PFSK-1 (cell line): ENCODE data around the gene PSRC1.

Source experiments
- FOXP2 ChIP-seq: optimal IDR thresholded peaks from 2 replicates; pipeline ENCODE3; 2011; ENCODE audit warnings: borderline replicate concordance, control low read depth, inconsistent platforms; ENCODE audit not compliant: insufficient read depth; ENCODE audit errors: extremely low read length, extremely low read depth
- POLR2AphosphoS5 ChIP-seq: IDR thresholded peaks from 2 replicates; pipeline ENCODE4 v1.6.1; 2012; ENCODE audit warnings: low read depth, mild to moderate bottlenecking, control low read depth, low read length, moderate library complexity
- SIN3A ChIP-seq: IDR thresholded peaks from 2 replicates; pipeline ENCODE4 v1.6.1; 2012; ENCODE audit warnings: mild to moderate bottlenecking, low read length, moderate library complexity, borderline replicate concordance; ENCODE audit not compliant: insufficient read depth
- TAF1 ChIP-seq: IDR thresholded peaks from 2 replicates; pipeline ENCODE4 v1.6.1; 2012; ENCODE audit warnings: low read length, control low read depth, borderline replicate concordance; ENCODE audit not compliant: insufficient read depth
- TF ChIP-seq, protein P1 (sequence below), 2 experiments: IDR thresholded peaks; 2 replicates each; pipeline versions ENCODE4 v1.6.1 to v1.8.0; 2011 to 2012; ENCODE audit warnings: low read depth in 2 of 2, low read length in 2 of 2, control low read depth in 1 of 2, inconsistent platforms in 1 of 2, mild to moderate bottlenecking in 1 of 2, moderate library complexity in 1 of 2; ENCODE audit not compliant: insufficient read depth in 1 of 2

PSRC1 gene

DNA sequence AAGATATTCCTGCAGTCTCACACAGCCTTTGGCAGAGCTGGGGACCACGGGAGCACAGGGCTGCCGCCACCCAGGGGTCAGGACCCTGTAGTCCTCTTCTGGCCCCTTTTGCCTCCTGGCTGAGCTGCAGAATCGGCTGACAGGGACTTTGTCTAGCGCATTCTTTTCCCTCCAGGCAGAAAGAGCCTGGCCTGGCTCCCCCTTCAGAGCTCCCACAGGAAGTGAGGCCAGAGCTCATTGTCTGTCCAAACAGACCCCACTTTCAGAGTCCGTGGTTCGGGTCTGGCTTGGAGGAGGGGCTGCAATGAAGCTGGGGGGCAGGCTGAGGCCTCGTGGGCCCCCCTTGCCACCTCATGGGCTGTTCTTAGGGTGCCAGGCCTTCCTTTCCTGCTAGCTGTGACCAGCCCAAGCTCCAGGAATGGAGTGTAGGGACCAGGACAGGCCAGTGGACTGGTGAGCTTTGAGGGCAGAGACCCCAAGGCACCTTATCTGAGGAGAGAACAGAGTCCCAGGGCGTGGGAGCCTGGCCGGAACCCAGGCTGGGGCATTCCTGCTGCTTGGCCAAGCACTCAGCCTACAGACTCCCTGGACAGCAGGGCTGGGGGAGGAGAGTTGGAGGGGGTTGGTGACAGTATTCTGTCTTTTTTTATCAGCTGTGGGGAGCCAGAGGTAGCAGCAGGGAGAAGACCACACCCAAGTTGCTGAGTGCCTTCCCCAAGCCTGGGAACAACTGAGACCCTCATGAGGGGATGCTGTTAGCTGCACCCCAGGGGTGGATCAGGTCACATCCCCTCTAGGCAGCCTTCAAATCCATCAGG is 28.9 kb downstream of the PSRC1 start:
- TF ChIP-seq, protein P1, sequence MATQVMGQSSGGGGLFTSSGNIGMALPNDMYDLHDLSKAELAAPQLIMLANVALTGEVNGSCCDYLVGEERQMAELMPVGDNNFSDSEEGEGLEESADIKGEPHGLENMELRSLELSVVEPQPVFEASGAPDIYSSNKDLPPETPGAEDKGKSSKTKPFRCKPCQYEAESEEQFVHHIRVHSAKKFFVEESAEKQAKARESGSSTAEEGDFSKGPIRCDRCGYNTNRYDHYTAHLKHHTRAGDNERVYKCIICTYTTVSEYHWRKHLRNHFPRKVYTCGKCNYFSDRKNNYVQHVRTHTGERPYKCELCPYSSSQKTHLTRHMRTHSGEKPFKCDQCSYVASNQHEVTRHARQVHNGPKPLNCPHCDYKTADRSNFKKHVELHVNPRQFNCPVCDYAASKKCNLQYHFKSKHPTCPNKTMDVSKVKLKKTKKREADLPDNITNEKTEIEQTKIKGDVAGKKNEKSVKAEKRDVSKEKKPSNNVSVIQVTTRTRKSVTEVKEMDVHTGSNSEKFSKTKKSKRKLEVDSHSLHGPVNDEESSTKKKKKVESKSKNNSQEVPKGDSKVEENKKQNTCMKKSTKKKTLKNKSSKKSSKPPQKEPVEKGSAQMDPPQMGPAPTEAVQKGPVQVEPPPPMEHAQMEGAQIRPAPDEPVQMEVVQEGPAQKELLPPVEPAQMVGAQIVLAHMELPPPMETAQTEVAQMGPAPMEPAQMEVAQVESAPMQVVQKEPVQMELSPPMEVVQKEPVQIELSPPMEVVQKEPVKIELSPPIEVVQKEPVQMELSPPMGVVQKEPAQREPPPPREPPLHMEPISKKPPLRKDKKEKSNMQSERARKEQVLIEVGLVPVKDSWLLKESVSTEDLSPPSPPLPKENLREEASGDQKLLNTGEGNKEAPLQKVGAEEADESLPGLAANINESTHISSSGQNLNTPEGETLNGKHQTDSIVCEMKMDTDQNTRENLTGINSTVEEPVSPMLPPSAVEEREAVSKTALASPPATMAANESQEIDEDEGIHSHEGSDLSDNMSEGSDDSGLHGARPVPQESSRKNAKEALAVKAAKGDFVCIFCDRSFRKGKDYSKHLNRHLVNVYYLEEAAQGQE (IDR thresholded peaks at IDR 0.05; ENCODE audit: insufficient read depth in 1 of 2, low read depth in 2 of 2, low read length in 2 of 2): no peak
- TF ChIP-seq SIN3A (no peak), TAF1 (no peak), POLR2AphosphoS5 (no peak), FOXP2 (no peak)

DNA sequence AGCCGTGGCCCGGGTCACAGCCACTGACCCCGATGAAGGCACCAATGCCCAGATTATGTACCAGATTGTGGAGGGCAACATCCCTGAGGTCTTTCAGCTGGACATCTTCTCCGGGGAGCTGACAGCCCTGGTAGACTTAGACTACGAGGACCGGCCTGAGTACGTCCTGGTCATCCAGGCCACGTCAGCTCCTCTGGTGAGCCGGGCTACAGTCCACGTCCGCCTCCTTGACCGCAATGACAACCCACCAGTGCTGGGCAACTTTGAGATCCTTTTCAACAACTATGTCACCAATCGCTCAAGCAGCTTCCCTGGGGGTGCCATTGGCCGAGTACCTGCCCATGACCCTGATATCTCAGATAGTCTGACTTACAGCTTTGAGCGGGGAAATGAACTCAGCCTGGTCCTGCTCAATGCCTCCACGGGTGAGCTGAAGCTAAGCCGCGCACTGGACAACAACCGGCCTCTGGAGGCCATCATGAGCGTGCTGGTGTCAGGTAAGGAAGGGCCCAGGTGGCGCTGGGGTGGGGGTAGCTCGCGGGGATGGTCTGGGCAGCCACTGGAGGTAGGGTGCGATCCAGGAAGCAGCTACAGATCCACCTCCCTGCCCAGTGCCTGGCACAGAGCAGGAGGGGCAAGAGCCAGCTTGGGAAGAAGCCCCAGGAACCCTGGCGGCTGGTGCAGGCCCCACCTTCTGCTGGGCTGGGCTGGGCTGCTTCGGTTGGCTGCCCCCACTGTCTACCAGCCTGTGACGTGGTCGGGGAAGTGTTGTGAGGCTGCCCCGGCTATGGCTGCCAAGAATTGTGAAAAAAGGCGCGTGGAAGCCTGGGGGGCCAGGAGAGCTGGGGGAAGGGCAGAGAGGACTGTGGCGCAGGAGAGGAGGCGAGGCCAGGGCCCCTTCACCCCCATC is 29.8 kb downstream of the PSRC1 start:
- TF ChIP-seq SIN3A (no peak), POLR2AphosphoS5 (no peak), FOXP2 (peak; percentile 14), TAF1 (no peak)
- TF ChIP-seq, protein P1 (IDR thresholded peaks at IDR 0.05; ENCODE audit: insufficient read depth in 1 of 2, low read depth in 2 of 2, low read length in 2 of 2): no peak

DNA sequence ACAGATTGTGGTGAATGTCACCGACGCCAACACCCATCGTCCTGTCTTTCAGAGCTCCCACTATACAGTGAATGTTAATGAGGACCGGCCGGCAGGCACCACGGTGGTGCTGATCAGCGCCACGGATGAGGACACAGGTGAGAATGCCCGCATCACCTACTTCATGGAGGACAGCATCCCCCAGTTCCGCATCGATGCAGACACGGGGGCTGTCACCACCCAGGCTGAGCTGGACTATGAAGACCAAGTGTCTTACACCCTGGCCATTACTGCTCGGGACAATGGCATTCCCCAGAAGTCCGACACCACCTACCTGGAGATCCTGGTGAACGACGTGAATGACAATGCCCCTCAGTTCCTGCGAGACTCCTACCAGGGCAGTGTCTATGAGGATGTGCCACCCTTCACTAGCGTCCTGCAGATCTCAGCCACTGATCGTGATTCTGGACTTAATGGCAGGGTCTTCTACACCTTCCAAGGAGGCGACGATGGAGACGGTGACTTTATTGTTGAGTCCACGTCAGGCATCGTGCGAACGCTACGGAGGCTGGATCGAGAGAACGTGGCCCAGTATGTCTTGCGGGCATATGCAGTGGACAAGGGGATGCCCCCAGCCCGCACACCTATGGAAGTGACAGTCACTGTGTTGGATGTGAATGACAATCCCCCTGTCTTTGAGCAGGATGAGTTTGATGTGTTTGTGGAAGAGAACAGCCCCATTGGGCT is 30.6 kb downstream of the PSRC1 start:
- TF ChIP-seq POLR2AphosphoS5 (no peak), TAF1 (no peak), FOXP2 (no peak), SIN3A (no peak)
- TF ChIP-seq, protein P1 (IDR thresholded peaks at IDR 0.05; ENCODE audit: insufficient read depth in 1 of 2, low read depth in 2 of 2, low read length in 2 of 2): no peak

DNA sequence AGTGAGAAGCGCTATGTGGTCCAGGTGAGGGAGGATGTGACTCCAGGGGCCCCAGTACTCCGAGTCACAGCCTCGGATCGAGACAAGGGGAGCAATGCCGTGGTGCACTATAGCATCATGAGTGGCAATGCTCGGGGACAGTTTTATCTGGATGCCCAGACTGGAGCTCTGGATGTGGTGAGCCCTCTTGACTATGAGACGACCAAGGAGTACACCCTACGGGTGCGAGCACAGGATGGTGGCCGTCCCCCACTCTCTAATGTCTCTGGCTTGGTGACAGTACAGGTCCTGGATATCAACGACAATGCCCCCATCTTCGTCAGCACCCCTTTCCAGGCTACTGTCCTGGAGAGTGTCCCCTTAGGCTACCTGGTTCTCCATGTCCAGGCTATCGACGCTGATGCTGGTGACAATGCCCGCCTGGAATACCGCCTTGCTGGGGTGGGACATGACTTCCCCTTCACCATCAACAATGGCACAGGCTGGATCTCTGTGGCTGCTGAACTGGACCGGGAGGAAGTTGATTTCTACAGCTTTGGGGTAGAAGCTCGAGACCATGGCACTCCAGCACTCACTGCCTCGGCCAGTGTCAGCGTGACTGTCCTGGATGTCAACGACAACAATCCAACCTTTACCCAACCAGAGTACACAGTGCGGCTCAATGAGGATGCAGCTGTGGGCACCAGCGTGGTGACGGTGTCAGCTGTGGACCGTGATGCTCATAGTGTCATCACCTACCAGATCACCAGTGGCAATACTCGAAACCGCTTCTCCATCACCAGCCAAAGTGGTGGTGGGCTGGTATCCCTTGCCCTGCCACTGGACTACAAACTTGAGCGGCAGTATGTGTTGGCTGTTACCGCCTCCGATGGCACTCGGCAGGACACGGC is 31.4 kb downstream of the PSRC1 start:
- no peak for TF ChIP-seq FOXP2
